Astrocyte (in vitro differentiated cells and primary cell): ENCODE measurements around the gene NFATC1.

ENCODE experiments used
- EZH2 ChIP-seq: IDR thresholded peaks from 2 replicates; pipeline ENCODE4 v1.6.1; 2012; ENCODE audit warnings: mild to moderate bottlenecking, low read length, inconsistent platforms; ENCODE audit not compliant: insufficient read depth
- TF ChIP-seq, protein P1 (sequence below): IDR thresholded peaks from 2 replicates; pipeline ENCODE4 v1.5.1; 2011; ENCODE audit warnings: low read depth, mild to moderate bottlenecking, inconsistent platforms, low read length, moderate library complexity; ENCODE audit not compliant: insufficient read depth

GRCh38 chr18:79352432-79352831 is 43.3 kb upstream of the NFATC1 start:
- TF ChIP-seq, protein P1, sequence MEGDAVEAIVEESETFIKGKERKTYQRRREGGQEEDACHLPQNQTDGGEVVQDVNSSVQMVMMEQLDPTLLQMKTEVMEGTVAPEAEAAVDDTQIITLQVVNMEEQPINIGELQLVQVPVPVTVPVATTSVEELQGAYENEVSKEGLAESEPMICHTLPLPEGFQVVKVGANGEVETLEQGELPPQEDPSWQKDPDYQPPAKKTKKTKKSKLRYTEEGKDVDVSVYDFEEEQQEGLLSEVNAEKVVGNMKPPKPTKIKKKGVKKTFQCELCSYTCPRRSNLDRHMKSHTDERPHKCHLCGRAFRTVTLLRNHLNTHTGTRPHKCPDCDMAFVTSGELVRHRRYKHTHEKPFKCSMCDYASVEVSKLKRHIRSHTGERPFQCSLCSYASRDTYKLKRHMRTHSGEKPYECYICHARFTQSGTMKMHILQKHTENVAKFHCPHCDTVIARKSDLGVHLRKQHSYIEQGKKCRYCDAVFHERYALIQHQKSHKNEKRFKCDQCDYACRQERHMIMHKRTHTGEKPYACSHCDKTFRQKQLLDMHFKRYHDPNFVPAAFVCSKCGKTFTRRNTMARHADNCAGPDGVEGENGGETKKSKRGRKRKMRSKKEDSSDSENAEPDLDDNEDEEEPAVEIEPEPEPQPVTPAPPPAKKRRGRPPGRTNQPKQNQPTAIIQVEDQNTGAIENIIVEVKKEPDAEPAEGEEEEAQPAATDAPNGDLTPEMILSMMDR: no peak
- no peak for TF ChIP-seq EZH2
